ENCODE results near the gene ASCC1.

ASCC1 gene

GRCh38 chr10:72087969-72088888 lies 127.8 kb downstream of the ASCC1 start, which contains the start of gene SPOCK2:
Gene SPOCK2, minus strand, starts transcription at chr10:72088551. Its CDS starts 223 bp downstream, at chr10:72088328.
- TF ChIP-seq CTCF (IDR thresholded peaks at IDR 0.05): no peak
- peaks cover 65% of the 10 kb centered on the region for H3K27me3 ChIP-seq
- peak within 1 kb of the TSS; percentile 58 to 59 for H3K4me3 ChIP-seq (ENCODE audit: low read depth in 1 of 2, low read length in 1 of 2)
- H3K27ac ChIP-seq: no peak within 1 kb of the TSS
- H3K9me3 ChIP-seq: no peaks in the 10 kb centered on the region
- H3K36me3 ChIP-seq: no peaks in the 10 kb centered on the region
- peaks cover 19 to 22% of the 10 kb centered on the region in 2 experiments for H3K4me1 ChIP-seq (ENCODE audit: control insufficient read depth in 1 of 2, insufficient read depth in 1 of 2, low read depth in 1 of 2, low read length in 1 of 2)

GRCh38 chr10:72087392-72087968 lies 128.6 kb downstream of the ASCC1 start:
- Histone ChIP-seq H3K4me3 (ENCODE audit: low read depth in 1 of 2, low read length in 1 of 2) (peak overlapping the region; percentile 58 to 59), H3K4me1 (ENCODE audit: control insufficient read depth in 1 of 2, insufficient read depth in 1 of 2, low read depth in 1 of 2, low read length in 1 of 2) (peaks cover 19 to 22% of the 10 kb centered on the region in 2 experiments), H3K9me3 (no peaks in the 10 kb centered on the region), H3K27ac (no peak overlapping the region), H3K27me3 (peaks cover 65% of the 10 kb centered on the region), H3K36me3 (no peaks in the 10 kb centered on the region)
- no peak for TF ChIP-seq CTCF (IDR thresholded peaks at IDR 0.05)

GRCh38 chr10:72086466-72087391 lies 129.3 kb downstream of the ASCC1 start:
- H3K27me3 ChIP-seq: peaks cover 65% of the 10 kb centered on the region
- H3K27ac ChIP-seq: no peak overlapping the region
- peak overlapping the region; percentile 58 to 59 for H3K4me3 ChIP-seq (ENCODE audit: low read depth in 1 of 2, low read length in 1 of 2)
- no peaks in the 10 kb centered on the region for H3K9me3 ChIP-seq
- no peak for TF ChIP-seq CTCF (IDR thresholded peaks at IDR 0.05)
- H3K4me1 ChIP-seq (ENCODE audit: control insufficient read depth in 1 of 2, insufficient read depth in 1 of 2, low read depth in 1 of 2, low read length in 1 of 2): peaks cover 19 to 22% of the 10 kb centered on the region in 2 experiments
- no peaks in the 10 kb centered on the region for H3K36me3 ChIP-seq

GRCh38 chr10:72085864-72086465 lies 130.1 kb downstream of the ASCC1 start:
- peaks cover 19 to 22% of the 10 kb centered on the region in 2 experiments for H3K4me1 ChIP-seq (ENCODE audit: control insufficient read depth in 1 of 2, insufficient read depth in 1 of 2, low read depth in 1 of 2, low read length in 1 of 2)
- TF ChIP-seq CTCF (IDR thresholded peaks at IDR 0.05): no peak
- H3K9me3 ChIP-seq: no peaks in the 10 kb centered on the region
- peaks cover 65% of the 10 kb centered on the region for H3K27me3 ChIP-seq
- H3K4me3 ChIP-seq (ENCODE audit: low read depth in 1 of 2, low read length in 1 of 2): no peak overlapping the region
- no peak overlapping the region for H3K27ac ChIP-seq
- H3K36me3 ChIP-seq: no peaks in the 10 kb centered on the region

GRCh38 chr10:72085166-72085565 lies 130.9 kb downstream of the ASCC1 start:
- no peak for TF ChIP-seq CTCF (IDR thresholded peaks at IDR 0.05)
- H3K4me1 ChIP-seq (ENCODE audit: control insufficient read depth in 1 of 2, insufficient read depth in 1 of 2, low read depth in 1 of 2, low read length in 1 of 2): peaks cover 19 to 22% of the 10 kb centered on the region in 2 experiments
- no peaks in the 10 kb centered on the region for H3K36me3 ChIP-seq
- no peak overlapping the region for H3K4me3 ChIP-seq (ENCODE audit: low read depth in 1 of 2, low read length in 1 of 2)
- no peaks in the 10 kb centered on the region for H3K9me3 ChIP-seq
- H3K27ac ChIP-seq: no peak overlapping the region
- peaks cover 61% of the 10 kb centered on the region for H3K27me3 ChIP-seq

Data from neutrophil (primary cell).